ENCODE measurements around the gene SLC13A3.

The SLC13A3 gene

GRCh38 chr20:46601603-46602122, 49.6 kb downstream of the SLC13A3 start:
- no peak for DNase-seq

- no peak for DNase-seq
Measured at GRCh38 chr20:46600286-46600752, 50.9 kb downstream of the SLC13A3 start.

- DNase-seq: no peak
Measured at GRCh38 chr20:46599227-46599987, 51.9 kb downstream of the SLC13A3 start.

- DNase-seq: no peak
Measured at GRCh38 chr20:46595933-46596332, 55.3 kb downstream of the SLC13A3 start.

- DNase-seq: no peak
Measured at GRCh38 chr20:46594725-46595124, 56.5 kb downstream of the SLC13A3 start.

DNA sequence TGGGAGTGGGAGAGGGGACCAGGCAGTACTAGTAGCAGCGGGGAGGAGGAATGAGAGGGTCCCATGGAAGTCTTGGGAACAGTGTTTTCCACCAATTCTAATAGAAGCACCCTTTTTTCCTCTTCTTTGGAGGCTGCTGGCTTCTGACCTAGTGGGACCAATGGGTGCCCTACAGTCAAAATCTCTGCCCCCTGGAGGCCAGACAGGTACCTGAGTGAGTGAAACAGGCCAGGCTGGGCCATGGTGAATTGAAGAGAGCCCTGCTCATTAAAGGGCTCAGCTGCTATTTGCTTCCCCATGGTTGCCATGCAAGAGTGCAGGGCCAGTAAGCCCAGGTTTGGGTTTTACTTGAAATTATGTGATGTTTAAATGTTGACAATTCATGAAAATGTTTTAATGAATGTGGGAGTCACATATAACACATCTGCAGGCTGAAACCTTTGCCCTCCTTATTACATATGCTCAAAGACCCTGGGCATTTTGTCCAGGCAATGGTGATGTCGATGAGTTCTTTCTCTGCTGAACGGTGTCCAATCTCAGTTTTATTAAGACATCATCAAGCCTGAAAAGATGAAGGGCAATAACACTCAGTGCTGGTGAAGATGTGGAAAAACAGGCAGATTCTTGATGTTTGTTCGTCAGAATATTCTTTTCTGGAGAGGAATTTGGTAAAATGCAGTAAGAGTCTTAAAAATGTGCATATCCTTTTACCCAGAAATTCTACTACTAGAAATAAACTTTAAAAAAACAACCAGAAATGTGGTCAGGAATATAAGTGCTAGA, 58.5 kb downstream of the SLC13A3 start:
- no peak for DNase-seq

DNA sequence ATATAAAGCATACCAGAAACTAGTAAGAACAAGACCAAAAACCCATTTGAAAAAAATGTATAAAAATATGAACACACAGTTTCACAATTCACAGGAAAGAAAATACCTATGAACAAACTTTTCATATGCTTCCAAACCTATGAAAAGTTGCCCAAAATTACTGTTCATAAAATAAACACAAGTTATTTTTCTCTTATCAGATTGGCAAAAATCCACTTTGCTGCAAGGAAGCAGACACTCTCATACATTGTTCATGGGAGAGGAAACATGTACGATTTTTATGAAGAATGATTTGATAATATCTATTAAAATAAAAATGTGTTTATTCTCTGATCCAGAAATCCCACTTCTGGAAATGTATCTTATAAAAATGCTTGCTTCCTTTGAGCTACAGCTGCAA, 60.8 kb downstream of the SLC13A3 start:
- DNase-seq: no peak

GRCh38 chr20:46588532-46589511, 62.4 kb downstream of the SLC13A3 start:
- DNase-seq: no peak

DNA sequence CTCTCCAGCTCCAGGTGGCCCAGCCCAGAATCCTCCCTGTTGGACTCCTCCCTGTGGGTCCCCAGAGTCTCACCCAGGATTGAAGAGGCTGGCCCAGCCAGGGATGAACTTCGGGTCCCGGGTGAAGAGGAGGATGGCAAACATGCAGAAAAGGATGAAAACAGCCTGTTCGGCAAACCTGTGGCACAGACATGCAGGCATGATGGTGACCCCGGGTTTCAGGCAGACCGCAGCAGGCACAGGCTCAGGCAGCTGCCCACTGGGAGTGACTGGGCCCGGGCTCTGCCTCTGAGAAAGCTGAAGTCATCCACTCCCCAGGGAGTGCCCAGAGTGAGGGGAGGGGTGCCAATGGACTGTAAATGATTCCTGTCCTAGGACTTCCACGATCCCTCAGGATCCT, 63.3 kb downstream of the SLC13A3 start:
- DNase-seq: no peak

- DNase-seq: no peak
Measured at GRCh38 chr20:46586724-46587123, 64.5 kb downstream of the SLC13A3 start.

DNA sequence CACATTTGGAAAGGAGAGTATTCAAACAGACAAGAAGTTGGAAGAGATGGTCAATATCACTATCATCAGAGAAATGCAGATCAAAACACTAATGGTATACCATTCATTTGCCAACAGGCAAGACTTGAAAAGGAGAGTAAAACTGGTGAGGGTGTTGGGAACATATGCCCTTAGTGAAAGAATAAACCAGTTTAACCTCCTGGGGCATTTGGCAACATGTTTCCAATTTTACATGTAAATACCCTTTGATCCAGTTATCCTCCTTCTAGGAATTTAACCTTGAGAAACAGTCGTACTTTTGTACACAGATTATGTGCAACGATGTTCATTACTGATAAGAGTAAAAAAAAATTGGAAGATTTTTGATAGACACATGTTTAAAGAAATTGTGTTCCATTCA, 66.8 kb downstream of the SLC13A3 start:
- no peak for DNase-seq

DNA sequence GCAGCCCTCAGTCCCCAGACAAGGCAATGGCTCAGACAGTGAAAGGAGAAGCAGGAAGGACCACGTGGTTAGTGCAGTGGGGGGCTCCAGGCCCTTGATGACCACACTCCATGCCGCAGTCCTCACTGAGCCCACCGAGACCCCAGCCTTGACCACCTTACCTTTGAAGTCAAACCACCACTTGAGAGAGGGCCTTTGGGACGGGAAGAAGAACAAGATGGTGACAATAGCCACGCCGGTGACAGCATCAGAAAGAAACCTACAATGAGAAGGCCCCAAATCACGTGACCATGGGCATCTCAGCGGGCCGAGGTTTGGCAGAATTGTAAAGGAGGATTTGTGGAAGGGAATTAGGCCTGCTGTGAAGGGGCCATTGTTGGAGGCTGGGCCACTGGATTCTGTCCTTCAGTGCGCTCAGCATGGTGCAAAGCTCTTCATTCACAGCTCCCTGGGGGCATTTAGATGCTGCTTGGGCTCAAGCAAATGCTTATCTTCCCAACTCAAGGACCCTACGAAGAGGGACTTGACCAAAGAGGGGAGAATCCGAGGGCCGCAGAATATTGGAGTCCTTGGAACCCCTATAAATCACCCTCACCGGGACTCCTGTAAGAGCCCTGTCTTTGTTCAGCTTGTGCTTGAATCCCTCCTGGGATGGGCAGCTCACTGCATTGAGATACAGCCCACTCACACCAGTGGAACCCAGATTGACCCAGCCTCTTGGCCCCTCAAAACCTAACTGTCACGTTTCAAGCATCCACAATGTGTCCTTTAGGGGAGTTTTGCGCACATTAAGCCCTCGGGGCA, 67.6 kb downstream of the SLC13A3 start:
- DNase-seq: no peak

DNA sequence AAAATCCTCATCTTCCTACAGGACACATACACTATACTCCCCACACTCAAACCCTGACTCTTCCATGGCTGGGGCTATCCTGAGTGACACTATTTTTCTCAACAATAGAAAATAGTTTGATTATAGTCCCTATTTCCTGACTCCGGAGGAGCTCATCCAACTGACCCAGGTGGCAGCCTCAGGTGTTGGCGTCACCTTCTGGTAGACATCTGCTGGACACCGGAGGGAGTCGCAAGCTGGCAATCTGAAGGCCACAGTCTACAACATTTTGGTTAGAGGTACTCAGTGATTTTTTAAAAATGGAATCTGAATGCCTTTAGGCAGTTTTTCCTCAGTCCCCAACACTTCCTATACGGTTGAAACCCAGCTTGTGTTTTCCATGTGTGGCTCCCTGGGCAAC, 68.6 kb downstream of the SLC13A3 start:
- no peak for DNase-seq

GRCh38 chr20:46581391-46581790, 69.9 kb downstream of the SLC13A3 start:
- no peak for DNase-seq

- no peak for DNase-seq
Measured at GRCh38 chr20:46580613-46581205, 70.5 kb downstream of the SLC13A3 start.

GRCh38 chr20:46578745-46579144, 72.5 kb downstream of the SLC13A3 start:
- DNase-seq: no peak

GRCh38 chr20:46576774-46577395, 74.4 kb downstream of the SLC13A3 start:
- no peak for DNase-seq

DNA sequence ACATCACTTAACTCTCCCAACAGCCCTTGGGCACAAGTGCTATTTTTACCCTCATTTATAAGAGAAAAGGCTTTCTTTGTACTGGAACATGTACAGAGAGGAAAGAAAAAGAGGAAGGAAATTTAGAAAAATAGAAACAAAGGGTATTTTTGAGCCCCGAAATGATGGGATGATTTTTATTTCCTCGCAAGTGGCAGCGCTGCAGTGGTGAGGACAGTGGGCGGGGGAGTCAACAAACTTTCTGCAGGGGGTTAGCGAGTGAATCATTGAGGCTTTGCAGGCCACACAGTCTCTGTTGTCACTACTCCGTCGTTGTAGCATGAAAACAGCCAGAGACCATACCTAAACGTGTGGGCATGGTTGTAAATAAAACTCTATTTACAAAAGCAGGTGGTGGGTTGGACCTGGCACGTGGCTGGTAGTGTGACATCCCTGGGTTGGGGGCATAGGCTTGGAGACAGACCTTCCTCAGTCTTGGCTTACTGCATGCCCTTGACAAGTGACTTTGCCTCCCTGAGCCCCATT, 75.3 kb downstream of the SLC13A3 start:
- no peak for DNase-seq

- no peak for DNase-seq
Measured at GRCh38 chr20:46575394-46575793, 75.9 kb downstream of the SLC13A3 start.

DNA sequence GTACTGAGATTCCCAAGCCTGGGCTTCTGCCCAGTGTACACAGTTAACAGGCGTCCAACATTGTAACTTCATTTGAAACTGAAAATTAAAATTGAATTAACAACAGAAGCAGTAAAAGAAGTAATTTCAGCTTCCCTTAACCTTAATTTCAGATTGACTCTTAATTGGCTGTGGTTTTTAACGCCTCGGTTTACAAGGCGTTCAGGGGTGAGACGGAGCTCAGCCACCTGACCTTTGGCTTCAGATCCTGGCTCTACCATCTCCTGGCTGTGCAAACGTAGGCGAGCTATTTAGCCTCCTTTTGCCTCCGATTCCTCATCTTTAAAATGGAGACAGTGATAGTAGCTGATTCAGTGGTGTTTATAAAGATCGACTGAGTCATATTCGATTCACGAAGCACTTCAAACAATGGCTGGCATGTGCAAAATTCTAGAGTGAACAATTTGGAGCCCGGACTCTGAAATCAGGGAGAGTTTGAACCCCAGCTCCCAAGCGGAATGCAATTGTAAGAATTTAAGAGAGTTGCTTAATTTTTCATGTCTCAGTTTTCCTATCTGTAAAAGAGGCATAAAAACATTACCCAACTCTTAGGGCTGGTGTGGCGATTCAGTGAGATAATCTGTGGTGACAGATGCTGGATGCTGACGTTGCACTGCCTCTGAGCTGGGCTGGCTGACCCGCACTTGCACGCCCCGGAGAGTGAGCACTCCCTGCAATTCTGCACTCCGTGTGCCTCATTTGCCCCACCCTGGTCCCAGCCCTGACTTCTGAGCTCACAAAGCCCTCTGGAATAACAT, 77.3 kb downstream of the SLC13A3 start:
- DNase-seq: no peak
